GM23338 (cell line): ENCODE data around the gene ACBD7. TPM values are rescaled to one million over a fixed set of nuclear protein-coding genes. Genes with fewer than 3 reads are reported as not detected.

Experiments
- ATAC-seq: fragments of 200-7000 bp; cut with Tn5 transposase; 3 replicates; pipeline ENCODE4 v1.9.1; 2020
- DNase-seq: peaks from one replicate; pipeline ENCODE4 v3.0.0-alpha.2; 2015; ENCODE audit warnings: low spot score
- H2AFZ ChIP-seq: fragments of 200-600 bp; sonication (generic); 2 replicates; pipeline ENCODE4 v1.8.0; 2016; ENCODE audit warnings: antibody characterized with exemption, mild to moderate bottlenecking, moderate library complexity
- H3F3A ChIP-seq: fragments of 200-600 bp; sonication (generic); replicated peaks from 2 replicates; pipeline ENCODE4 v1.8.0; 2017; ENCODE audit warnings: antibody characterized with exemption, mixed run types, low read depth
- H3K27ac ChIP-seq: fragments of 200-600 bp; sonication (generic); 2 replicates; pipeline ENCODE4 v1.6.1; 2016; ENCODE audit warnings: low read depth
- H3K27me3 ChIP-seq: fragments of 200-600 bp; sonication (generic); 2 replicates; pipeline ENCODE4 v1.8.0; 2016; ENCODE audit warnings: mild to moderate bottlenecking, mixed run types, moderate library complexity; ENCODE audit not compliant: insufficient read depth
- H3K36me3 ChIP-seq: fragments of 200-600 bp; sonication (generic); 2 replicates; pipeline ENCODE4 v1.8.0; 2016; ENCODE audit warnings: mild to moderate bottlenecking; ENCODE audit not compliant: insufficient read depth
- H3K4me1 ChIP-seq: fragments of 200-600 bp; sonication (generic); 2 replicates; pipeline ENCODE4 v1.8.0; 2016; ENCODE audit warnings: mild to moderate bottlenecking, moderate library complexity; ENCODE audit not compliant: insufficient read depth
- H3K4me2 ChIP-seq: fragments of 200-600 bp; sonication (generic); 2 replicates; pipeline ENCODE4 v1.7.1; 2017; ENCODE audit warnings: mixed run types
- H3K4me3 ChIP-seq: fragments of 200-600 bp; sonication (generic); 2 replicates; pipeline ENCODE4 v1.6.1; 2016; ENCODE audit warnings: mixed run types
- H3K79me2 ChIP-seq: fragments of 200-600 bp; sonication (generic); replicated peaks from 2 replicates; pipeline ENCODE4 v1.8.0; 2017; ENCODE audit warnings: mild to moderate bottlenecking; ENCODE audit not compliant: insufficient read depth
- H3K9me2 ChIP-seq: fragments of 200-600 bp; sonication (generic); 2 replicates; pipeline ENCODE4 v1.8.0; 2017; ENCODE audit not compliant: insufficient read depth
- H4K20me1 ChIP-seq: fragments of 200-600 bp; sonication (generic); replicated peaks from 2 replicates; pipeline ENCODE4 v1.8.0; 2017; ENCODE audit warnings: mild to moderate bottlenecking; ENCODE audit not compliant: insufficient read depth
- H3K27ac Mint-ChIP-seq: 2 replicates; pipeline ENCODE4 v1.8.0; 2020; ENCODE audit warnings: inconsistent platforms, mild to moderate bottlenecking, moderate library complexity, mixed read lengths
- H3K27me3 Mint-ChIP-seq: 3 replicates; pipeline ENCODE4 v1.8.0; 2022; ENCODE audit warnings: low read depth, mild to moderate bottlenecking, moderate library complexity, mixed read lengths, inconsistent platforms; ENCODE audit not compliant: insufficient read depth, poor library complexity
- H3K36me3 Mint-ChIP-seq: 3 replicates; pipeline ENCODE4 v1.8.0; 2021; ENCODE audit warnings: low read depth, mild to moderate bottlenecking, inconsistent platforms, moderate library complexity, mixed read lengths
- H3K4me1 Mint-ChIP-seq: 3 replicates; pipeline ENCODE4 v1.8.0; 2020; ENCODE audit warnings: mild to moderate bottlenecking, inconsistent platforms, mixed read lengths
- H3K4me3 Mint-ChIP-seq: 3 replicates; pipeline ENCODE4 v1.8.0; 2021; ENCODE audit warnings: moderate library complexity, mild to moderate bottlenecking, inconsistent platforms, mixed read lengths
- H3K9me3 Mint-ChIP-seq: 3 replicates; pipeline ENCODE4 v1.8.0; 2020; ENCODE audit warnings: moderate library complexity, mild to moderate bottlenecking, inconsistent platforms, mixed read lengths
- CREB1 ChIP-seq: fragments of 250-450 bp; sonication (Bioruptor Pico); IDR thresholded peaks from 2 replicates; pipeline ENCODE4 v1.5.0; 2020; ENCODE audit warnings: low read depth, mild to moderate bottlenecking, moderate library complexity
- EZH2 ChIP-seq: fragments of 200-600 bp; sonication (generic); IDR thresholded peaks from one replicate; pipeline ENCODE4 v1.8.0; 2017; ENCODE audit warnings: antibody characterized with exemption, mild to moderate bottlenecking, low read depth; ENCODE audit not compliant: unreplicated experiment
- JUNB ChIP-seq: IDR thresholded peaks from one replicate; pipeline ENCODE4 v1.6.1; 2016; ENCODE audit warnings: antibody characterized with exemption; ENCODE audit not compliant: unreplicated experiment
- STAT1 ChIP-seq: IDR thresholded peaks from one replicate; pipeline ENCODE4 v1.6.1; 2016; ENCODE audit warnings: antibody characterized with exemption; ENCODE audit not compliant: unreplicated experiment
- ZNF114 ChIP-seq: fragments of 250-450 bp; sonication (Bioruptor Pico); IDR thresholded peaks from 2 replicates; pipeline ENCODE4 v1.5.0; 2020; ENCODE audit warnings: mild to moderate bottlenecking, moderate library complexity
- ZNF331 ChIP-seq: fragments of 250-450 bp; sonication (Bioruptor Pico); IDR thresholded peaks from 2 replicates; pipeline ENCODE4 v1.5.0; 2020; ENCODE audit warnings: low read depth, mild to moderate bottlenecking, moderate library complexity
- polyA plus RNA-seq: library from polyadenylated mRNA; unstranded; fragments of >200 nt; fragmentation: Nextera tagmentation; extraction: Ambion mirVana; gene quantifications from 2 replicates; pipeline ENCODE4 v1.2.1, GENCODE V29; 2016
- total RNA-seq: library from RNA; depleted of rRNA; stranded (reverse); fragments of >200 nt; shearing (Covaris generic); gene quantifications from 2 replicates; pipeline ENCODE4 v1.2.3, GENCODE V29; 2014
- TF ChIP-seq, protein P1 (sequence below): fragments of 250-450 bp; sonication (Bioruptor Pico); IDR thresholded peaks from 2 replicates; pipeline ENCODE4 v1.5.0; 2020; ENCODE audit warnings: mild to moderate bottlenecking, moderate library complexity
- TF ChIP-seq, protein P2 (sequence below), 2 experiments: fragments of 200-600 bp in 1 of 2; sonication (generic) in 1 of 2; conservative IDR thresholded peaks; 2 replicates each; pipeline versions ENCODE4 v1.5.1 to v1.6.1; 2016 to 2017; ENCODE audit warnings: antibody characterized with exemption in 2 of 2, low read depth in 2 of 2, mild to moderate bottlenecking in 2 of 2, moderate library complexity in 1 of 2

Gene ACBD7
- total and polyA plus RNA-seq, 2 experiments from 2014 or later: 2.8 to 14.7 TPM

GRCh38 chr10:15122477-15123030, 34.0 kb upstream of the ACBD7 start:
- ATAC-seq: no peak
- Histone ChIP-seq H3K79me2 (no peaks in the 10 kb centered on the region), H4K20me1 (no peaks in the 10 kb centered on the region), H3K4me2 (no peak overlapping the region), H3K4me1 (no peaks in the 10 kb centered on the region), H3K36me3 (peaks cover 10% of the 10 kb centered on the region; the same call in 1 of the 2 replicates), H3F3A (no peaks in the 10 kb centered on the region), H3K27ac (no peak overlapping the region), H3K4me3 (no peak overlapping the region), H2AFZ (no peak overlapping the region), H3K27me3 (no peaks in the 10 kb centered on the region), H3K9me2 (no peaks in the 10 kb centered on the region)
- peaks cover 21% of the 10 kb centered on the region for H3K36me3 Mint-ChIP-seq
- H3K27ac Mint-ChIP-seq: no peak overlapping the region
- H3K4me1 Mint-ChIP-seq: no peaks in the 10 kb centered on the region
- no peak overlapping the region for H3K4me3 Mint-ChIP-seq
- no peak for DNase-seq
- TF ChIP-seq EZH2 (no peak), ZNF114 (CRISPR knock-in tag) (no peak), ZNF331 (CRISPR knock-in tag) (no peak), STAT1 (no peak)
- TF ChIP-seq, protein P1, sequence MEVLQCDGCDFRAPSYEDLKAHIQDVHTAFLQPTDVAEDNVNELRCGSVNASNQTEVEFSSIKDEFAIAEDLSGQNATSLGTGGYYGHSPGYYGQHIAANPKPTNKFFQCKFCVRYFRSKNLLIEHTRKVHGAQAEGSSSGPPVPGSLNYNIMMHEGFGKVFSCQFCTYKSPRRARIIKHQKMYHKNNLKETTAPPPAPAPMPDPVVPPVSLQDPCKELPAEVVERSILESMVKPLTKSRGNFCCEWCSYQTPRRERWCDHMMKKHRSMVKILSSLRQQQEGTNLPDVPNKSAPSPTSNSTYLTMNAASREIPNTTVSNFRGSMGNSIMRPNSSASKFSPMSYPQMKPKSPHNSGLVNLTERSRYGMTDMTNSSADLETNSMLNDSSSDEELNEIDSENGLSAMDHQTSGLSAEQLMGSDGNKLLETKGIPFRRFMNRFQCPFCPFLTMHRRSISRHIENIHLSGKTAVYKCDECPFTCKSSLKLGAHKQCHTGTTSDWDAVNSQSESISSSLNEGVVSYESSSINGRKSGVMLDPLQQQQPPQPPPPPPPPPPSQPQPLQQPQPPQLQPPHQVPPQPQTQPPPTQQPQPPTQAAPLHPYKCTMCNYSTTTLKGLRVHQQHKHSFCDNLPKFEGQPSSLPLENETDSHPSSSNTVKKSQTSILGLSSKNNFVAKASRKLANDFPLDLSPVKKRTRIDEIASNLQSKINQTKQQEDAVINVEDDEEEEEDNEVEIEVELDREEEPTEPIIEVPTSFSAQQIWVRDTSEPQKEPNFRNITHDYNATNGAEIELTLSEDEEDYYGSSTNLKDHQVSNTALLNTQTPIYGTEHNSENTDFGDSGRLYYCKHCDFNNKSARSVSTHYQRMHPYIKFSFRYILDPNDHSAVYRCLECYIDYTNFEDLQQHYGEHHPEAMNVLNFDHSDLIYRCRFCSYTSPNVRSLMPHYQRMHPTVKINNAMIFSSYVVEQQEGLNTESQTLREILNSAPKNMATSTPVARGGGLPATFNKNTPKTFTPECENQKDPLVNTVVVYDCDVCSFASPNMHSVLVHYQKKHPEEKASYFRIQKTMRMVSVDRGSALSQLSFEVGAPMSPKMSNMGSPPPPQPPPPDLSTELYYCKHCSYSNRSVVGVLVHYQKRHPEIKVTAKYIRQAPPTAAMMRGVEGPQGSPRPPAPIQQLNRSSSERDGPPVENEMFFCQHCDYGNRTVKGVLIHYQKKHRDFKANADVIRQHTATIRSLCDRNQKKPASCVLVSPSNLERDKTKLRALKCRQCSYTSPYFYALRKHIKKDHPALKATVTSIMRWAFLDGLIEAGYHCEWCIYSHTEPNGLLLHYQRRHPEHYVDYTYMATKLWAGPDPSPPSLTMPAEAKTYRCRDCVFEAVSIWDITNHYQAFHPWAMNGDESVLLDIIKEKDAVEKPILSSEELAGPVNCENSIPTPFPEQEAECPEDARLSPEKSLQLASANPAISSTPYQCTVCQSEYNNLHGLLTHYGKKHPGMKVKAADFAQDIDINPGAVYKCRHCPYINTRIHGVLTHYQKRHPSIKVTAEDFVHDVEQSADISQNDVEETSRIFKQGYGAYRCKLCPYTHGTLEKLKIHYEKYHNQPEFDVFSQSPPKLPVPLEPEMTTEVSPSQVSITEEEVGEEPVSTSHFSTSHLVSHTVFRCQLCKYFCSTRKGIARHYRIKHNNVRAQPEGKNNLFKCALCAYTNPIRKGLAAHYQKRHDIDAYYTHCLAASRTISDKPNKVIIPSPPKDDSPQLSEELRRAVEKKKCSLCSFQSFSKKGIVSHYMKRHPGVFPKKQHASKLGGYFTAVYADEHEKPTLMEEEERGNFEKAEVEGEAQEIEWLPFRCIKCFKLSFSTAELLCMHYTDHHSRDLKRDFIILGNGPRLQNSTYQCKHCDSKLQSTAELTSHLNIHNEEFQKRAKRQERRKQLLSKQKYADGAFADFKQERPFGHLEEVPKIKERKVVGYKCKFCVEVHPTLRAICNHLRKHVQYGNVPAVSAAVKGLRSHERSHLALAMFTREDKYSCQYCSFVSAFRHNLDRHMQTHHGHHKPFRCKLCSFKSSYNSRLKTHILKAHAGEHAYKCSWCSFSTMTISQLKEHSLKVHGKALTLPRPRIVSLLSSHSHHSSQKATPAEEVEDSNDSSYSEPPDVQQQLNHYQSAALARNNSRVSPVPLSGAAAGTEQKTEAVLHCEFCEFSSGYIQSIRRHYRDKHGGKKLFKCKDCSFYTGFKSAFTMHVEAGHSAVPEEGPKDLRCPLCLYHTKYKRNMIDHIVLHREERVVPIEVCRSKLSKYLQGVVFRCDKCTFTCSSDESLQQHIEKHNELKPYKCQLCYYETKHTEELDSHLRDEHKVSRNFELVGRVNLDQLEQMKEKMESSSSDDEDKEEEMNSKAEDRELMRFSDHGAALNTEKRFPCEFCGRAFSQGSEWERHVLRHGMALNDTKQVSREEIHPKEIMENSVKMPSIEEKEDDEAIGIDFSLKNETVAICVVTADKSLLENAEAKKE (CRISPR knock-in tag): no peak
- peaks cover 3% of the 10 kb centered on the region; the same call in 1 of the 3 replicates for H3K9me3 Mint-ChIP-seq
- H3K27me3 Mint-ChIP-seq: no peaks in the 10 kb centered on the region

DNA sequence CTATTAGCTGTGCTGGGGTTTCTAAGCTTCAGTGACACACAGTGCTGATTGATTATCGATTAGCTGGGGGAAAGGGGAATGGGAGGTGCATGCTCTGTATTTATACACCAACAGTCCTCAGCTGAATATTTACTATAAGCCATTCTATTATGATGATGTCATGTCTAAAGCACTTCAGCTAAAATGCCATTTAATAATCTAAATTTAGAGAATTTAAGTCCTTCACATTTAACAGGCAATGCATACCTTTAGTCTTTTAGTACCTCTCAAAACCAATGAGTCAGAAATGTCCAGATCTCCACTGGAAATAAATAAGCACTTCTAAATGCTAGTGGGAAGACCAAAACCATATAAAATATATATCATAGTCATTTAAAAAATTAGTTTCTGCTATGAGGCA, 33.1 kb upstream of the ACBD7 start:
- H3K9me3 Mint-ChIP-seq: peaks cover 3% of the 10 kb centered on the region; the same call in 1 of the 3 replicates
- Histone ChIP-seq H3K36me3 (peaks cover 10% of the 10 kb centered on the region; the same call in 1 of the 2 replicates), H3K27me3 (no peaks in the 10 kb centered on the region), H3K4me2 (no peak overlapping the region), H3K79me2 (no peaks in the 10 kb centered on the region), H3K4me3 (no peak overlapping the region), H3F3A (no peaks in the 10 kb centered on the region), H2AFZ (no peak overlapping the region), H3K4me1 (no peaks in the 10 kb centered on the region), H3K27ac (no peak overlapping the region), H4K20me1 (no peaks in the 10 kb centered on the region), H3K9me2 (no peaks in the 10 kb centered on the region)
- no peaks in the 10 kb centered on the region for H3K27me3 Mint-ChIP-seq
- DNase-seq (no peak), ATAC-seq (no peak)
- H3K27ac Mint-ChIP-seq: no peak overlapping the region
- peaks cover 20% of the 10 kb centered on the region for H3K36me3 Mint-ChIP-seq
- no peaks in the 10 kb centered on the region for H3K4me1 Mint-ChIP-seq
- no peak overlapping the region for H3K4me3 Mint-ChIP-seq
- TF ChIP-seq CREB1 (CRISPR knock-in tag) (no peak), JUNB (no peak)
- TF ChIP-seq, protein P2, sequence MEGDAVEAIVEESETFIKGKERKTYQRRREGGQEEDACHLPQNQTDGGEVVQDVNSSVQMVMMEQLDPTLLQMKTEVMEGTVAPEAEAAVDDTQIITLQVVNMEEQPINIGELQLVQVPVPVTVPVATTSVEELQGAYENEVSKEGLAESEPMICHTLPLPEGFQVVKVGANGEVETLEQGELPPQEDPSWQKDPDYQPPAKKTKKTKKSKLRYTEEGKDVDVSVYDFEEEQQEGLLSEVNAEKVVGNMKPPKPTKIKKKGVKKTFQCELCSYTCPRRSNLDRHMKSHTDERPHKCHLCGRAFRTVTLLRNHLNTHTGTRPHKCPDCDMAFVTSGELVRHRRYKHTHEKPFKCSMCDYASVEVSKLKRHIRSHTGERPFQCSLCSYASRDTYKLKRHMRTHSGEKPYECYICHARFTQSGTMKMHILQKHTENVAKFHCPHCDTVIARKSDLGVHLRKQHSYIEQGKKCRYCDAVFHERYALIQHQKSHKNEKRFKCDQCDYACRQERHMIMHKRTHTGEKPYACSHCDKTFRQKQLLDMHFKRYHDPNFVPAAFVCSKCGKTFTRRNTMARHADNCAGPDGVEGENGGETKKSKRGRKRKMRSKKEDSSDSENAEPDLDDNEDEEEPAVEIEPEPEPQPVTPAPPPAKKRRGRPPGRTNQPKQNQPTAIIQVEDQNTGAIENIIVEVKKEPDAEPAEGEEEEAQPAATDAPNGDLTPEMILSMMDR (conservative IDR thresholded peaks at IDR 0.05; ENCODE audit: low read depth in 2 of 2): no peak
